ENCODE data around the gene LHX4.

- TF ChIP-seq CTCF (IDR thresholded peaks at IDR 0.05) (no peak), POLR2A (IDR thresholded peaks at IDR 0.05) (no peak)
Observed at GRCh38 chr1:180270530-180271271, 40.6 kb downstream of the LHX4 start.

Data from breast epithelium (tissue), 3 donors.